SK-N-SH treated with all-trans-retinoic acid at 6 μM for 48 hours (cell line): Measurements from ENCODE around the gene AKT3.
A peak's percentile ranks its signal among the peaks of the same experiment; 100 is the strongest.

Experiments
- ATAC-seq: fragments of 200-7000 bp; cut with Tn5 transposase; 3 replicates; pipeline ENCODE4 v1.9.1; 2020; ENCODE audit warnings: mild to moderate bottlenecking, moderate library complexity
- BACH2 ChIP-seq: fragments of 250-450 bp; sonication (Bioruptor Pico); IDR thresholded peaks from 2 replicates; pipeline ENCODE4 v1.9.0; 2021; ENCODE audit warnings: mild to moderate bottlenecking, borderline replicate concordance
- CSDC2 ChIP-seq: fragments of 250-450 bp; sonication (Bioruptor Pico); IDR thresholded peaks from 2 replicates; pipeline ENCODE4 v1.5.0; 2020; ENCODE audit warnings: mild to moderate bottlenecking, moderate library complexity
- GLIS3 ChIP-seq: fragments of 250-450 bp; sonication (Bioruptor Pico); IDR thresholded peaks from 2 replicates; pipeline ENCODE4 v1.5.0; 2020; ENCODE audit warnings: mild to moderate bottlenecking, moderate library complexity
- ISL1 ChIP-seq: fragments of 250-450 bp; sonication (Bioruptor Pico); IDR thresholded peaks from 2 replicates; pipeline ENCODE4 v2.1.2; 2022; ENCODE audit warnings: mild to moderate bottlenecking, moderate library complexity
- PPARA ChIP-seq: fragments of 250-450 bp; sonication (Bioruptor Pico); IDR thresholded peaks from 2 replicates; pipeline ENCODE4 v1.5.0; 2020; ENCODE audit warnings: mild to moderate bottlenecking, borderline replicate concordance
- RARB ChIP-seq: fragments of 250-450 bp; sonication (Bioruptor Pico); IDR thresholded peaks from 2 replicates; pipeline ENCODE4 v1.8.0; 2021; ENCODE audit warnings: mild to moderate bottlenecking, moderate library complexity
- SNAI2 ChIP-seq: fragments of 250-450 bp; sonication (Bioruptor Pico); IDR thresholded peaks from 2 replicates; pipeline ENCODE4 v1.5.0; 2020; ENCODE audit warnings: mild to moderate bottlenecking, moderate library complexity
- TCF4 ChIP-seq: fragments of 250-450 bp; sonication (Bioruptor Pico); IDR thresholded peaks from 2 replicates; pipeline ENCODE4 v1.8.0; 2021; ENCODE audit warnings: mild to moderate bottlenecking, moderate library complexity, borderline replicate concordance
- TOX ChIP-seq: fragments of 250-450 bp; sonication (Bioruptor Pico); IDR thresholded peaks from 2 replicates; pipeline ENCODE4 v1.8.0; 2021; ENCODE audit warnings: mild to moderate bottlenecking, moderate library complexity, borderline replicate concordance
- ZC3H10 ChIP-seq: fragments of 250-450 bp; sonication (Bioruptor Pico); IDR thresholded peaks from 2 replicates; pipeline ENCODE4 v1.5.1; 2021; ENCODE audit warnings: mild to moderate bottlenecking, moderate library complexity
- ZFP3 ChIP-seq: fragments of 250-450 bp; sonication (Bioruptor Pico); IDR thresholded peaks from 2 replicates; pipeline ENCODE4 v1.5.0; 2020; ENCODE audit warnings: mild to moderate bottlenecking, moderate library complexity
- ZFP30 ChIP-seq: fragments of 450-650 bp; formaldehyde crosslinking; IDR thresholded peaks from 2 replicates; pipeline ENCODE4 v1.5.0; 2022; ENCODE audit warnings: mild to moderate bottlenecking, moderate library complexity
- ZNF565 ChIP-seq: fragments of 450-650 bp; formaldehyde crosslinking; conservative IDR thresholded peaks from 2 replicates; pipeline ENCODE4 v1.5.0; 2020; ENCODE audit warnings: low read depth, mild to moderate bottlenecking, moderate library complexity
- ZNF70 ChIP-seq: fragments of 450-650 bp; formaldehyde crosslinking; IDR thresholded peaks from 2 replicates; pipeline ENCODE4 v1.5.0; 2020; ENCODE audit warnings: mild to moderate bottlenecking, moderate library complexity
- TF ChIP-seq, protein P1 (sequence below): fragments of 250-450 bp; sonication (Bioruptor Pico); IDR thresholded peaks from 2 replicates; pipeline ENCODE4 v1.8.0; 2020; ENCODE audit warnings: mild to moderate bottlenecking, moderate library complexity, borderline replicate concordance
- TF ChIP-seq, protein P2 (sequence below): fragments of 250-450 bp; sonication (Bioruptor Pico); IDR thresholded peaks from 2 replicates; pipeline ENCODE4 v1.5.0; 2020; ENCODE audit warnings: mild to moderate bottlenecking, moderate library complexity
- TF ChIP-seq, protein P3 (sequence below): fragments of 250-450 bp; sonication (Bioruptor Pico); IDR thresholded peaks from 2 replicates; pipeline ENCODE4 v1.5.1; 2021; ENCODE audit warnings: mild to moderate bottlenecking, moderate library complexity

AKT3 gene

DNA sequence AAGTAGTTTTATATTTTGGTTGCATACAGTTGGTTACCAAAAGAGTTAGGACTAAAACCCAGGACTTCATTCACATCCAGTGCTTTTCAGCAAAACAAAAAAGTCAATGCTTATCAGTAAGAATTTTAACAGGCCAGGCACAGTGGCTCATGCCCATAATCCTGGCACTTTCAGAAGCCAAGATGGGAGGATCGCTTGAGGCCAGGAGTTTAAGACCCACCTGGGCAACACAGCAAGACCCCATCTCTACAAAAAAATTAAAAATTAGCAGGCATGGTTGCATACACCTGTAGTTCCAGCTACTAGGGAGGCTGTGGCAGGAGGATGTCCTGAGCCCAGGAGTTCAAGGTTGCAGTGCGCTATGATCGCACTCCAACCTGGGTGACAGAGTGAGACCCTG, 47.3 kb downstream of the AKT3 start (continued):
- TF ChIP-seq PPARA (CRISPR knock-in tag) = no peak
- no peak for TF ChIP-seq TCF4 (CRISPR knock-in tag)

DNA sequence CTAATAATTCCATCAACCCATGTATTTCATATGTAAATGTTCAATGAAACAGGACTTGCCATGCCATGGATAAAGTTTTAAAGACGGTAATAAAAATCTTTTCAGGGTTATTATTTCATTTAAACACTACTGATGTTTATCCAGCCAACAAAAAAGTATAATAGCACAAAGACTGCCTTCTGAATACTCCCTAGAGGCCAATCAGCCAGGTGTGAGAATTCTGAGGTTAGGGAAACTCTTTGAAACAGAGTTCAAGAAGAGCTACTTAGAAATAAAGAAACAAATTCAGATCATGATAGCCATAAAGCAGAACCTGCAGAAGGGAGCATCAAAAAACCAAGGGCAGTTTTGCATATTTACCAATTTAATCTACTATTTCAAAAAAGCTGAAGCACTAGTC, 48.7 kb downstream of the AKT3 start:
- TF ChIP-seq, protein P1, sequence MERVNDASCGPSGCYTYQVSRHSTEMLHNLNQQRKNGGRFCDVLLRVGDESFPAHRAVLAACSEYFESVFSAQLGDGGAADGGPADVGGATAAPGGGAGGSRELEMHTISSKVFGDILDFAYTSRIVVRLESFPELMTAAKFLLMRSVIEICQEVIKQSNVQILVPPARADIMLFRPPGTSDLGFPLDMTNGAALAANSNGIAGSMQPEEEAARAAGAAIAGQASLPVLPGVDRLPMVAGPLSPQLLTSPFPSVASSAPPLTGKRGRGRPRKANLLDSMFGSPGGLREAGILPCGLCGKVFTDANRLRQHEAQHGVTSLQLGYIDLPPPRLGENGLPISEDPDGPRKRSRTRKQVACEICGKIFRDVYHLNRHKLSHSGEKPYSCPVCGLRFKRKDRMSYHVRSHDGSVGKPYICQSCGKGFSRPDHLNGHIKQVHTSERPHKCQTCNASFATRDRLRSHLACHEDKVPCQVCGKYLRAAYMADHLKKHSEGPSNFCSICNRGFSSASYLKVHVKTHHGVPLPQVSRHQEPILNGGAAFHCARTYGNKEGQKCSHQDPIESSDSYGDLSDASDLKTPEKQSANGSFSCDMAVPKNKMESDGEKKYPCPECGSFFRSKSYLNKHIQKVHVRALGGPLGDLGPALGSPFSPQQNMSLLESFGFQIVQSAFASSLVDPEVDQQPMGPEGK (CRISPR knock-in tag) = no peak
- TF ChIP-seq, protein P2, sequence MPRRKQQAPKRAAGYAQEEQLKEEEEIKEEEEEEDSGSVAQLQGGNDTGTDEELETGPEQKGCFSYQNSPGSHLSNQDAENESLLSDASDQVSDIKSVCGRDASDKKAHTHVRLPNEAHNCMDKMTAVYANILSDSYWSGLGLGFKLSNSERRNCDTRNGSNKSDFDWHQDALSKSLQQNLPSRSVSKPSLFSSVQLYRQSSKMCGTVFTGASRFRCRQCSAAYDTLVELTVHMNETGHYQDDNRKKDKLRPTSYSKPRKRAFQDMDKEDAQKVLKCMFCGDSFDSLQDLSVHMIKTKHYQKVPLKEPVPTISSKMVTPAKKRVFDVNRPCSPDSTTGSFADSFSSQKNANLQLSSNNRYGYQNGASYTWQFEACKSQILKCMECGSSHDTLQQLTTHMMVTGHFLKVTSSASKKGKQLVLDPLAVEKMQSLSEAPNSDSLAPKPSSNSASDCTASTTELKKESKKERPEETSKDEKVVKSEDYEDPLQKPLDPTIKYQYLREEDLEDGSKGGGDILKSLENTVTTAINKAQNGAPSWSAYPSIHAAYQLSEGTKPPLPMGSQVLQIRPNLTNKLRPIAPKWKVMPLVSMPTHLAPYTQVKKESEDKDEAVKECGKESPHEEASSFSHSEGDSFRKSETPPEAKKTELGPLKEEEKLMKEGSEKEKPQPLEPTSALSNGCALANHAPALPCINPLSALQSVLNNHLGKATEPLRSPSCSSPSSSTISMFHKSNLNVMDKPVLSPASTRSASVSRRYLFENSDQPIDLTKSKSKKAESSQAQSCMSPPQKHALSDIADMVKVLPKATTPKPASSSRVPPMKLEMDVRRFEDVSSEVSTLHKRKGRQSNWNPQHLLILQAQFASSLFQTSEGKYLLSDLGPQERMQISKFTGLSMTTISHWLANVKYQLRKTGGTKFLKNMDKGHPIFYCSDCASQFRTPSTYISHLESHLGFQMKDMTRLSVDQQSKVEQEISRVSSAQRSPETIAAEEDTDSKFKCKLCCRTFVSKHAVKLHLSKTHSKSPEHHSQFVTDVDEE = no peak
- no peak for TF ChIP-seq TOX (CRISPR knock-in tag)
- no peak for TF ChIP-seq PPARA (CRISPR knock-in tag)
- no peak for TF ChIP-seq ZNF565 (CRISPR knock-in tag)
- TF ChIP-seq ZC3H10 (CRISPR knock-in tag) = no peak
- ATAC-seq = no peak

DNA sequence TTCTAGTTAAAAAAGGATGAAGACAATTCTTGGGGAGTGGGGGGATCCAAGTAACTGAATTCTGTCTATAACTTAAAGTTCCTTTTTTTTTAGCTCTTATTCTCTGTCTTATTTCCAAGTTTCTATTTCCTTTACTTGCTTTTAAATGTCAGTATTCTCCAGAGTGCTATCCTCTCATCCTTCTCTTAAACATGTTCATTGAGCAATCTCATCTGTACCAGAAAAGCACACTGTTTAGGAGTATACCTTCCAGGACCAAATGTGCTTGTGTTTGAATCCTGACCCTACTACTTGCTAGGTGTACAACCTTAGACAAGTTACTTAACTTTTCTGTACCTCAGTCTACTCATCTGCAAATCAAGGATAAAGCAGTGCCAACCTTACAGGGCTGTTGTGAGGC, 50.1 kb downstream of the AKT3 start:
- no peak for ATAC-seq

DNA sequence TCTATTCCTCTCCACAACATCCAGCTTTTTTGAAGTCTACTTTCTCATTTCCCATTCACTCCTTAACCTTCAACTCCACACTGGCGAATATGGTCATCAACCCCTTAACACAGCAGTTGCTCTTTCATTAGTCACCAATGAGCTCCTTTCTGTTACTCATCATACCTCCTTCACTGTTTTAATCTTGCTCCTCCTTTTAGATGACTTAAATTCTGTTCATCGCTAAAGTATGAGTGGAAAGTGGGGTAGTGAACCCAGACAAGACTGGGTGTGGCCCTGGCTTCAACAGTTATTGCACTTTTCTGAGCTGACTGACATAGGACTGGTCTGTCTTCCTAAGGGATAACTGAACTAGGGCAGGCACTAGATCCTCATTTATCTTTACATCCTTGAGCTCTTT, 51.3 kb downstream of the AKT3 start:
- TF ChIP-seq BACH2 = no peak
- TF ChIP-seq CSDC2 (CRISPR knock-in tag) = no peak
- peak; percentile 69 for ATAC-seq

More for the DNA sequence above, 50.1 kb downstream of the AKT3 start:
- TF ChIP-seq, protein P2 = no peak
- TF ChIP-seq ZC3H10 (CRISPR knock-in tag) (no peak), RARB (CRISPR knock-in tag) (no peak), ZFP3 (CRISPR knock-in tag) (no peak), ZFP30 (CRISPR knock-in tag) (no peak), ISL1 (no peak), GLIS3 (CRISPR knock-in tag) (no peak), TCF4 (CRISPR knock-in tag) (no peak), ZNF70 (no peak), SNAI2 (CRISPR knock-in tag) (no peak)
- TF ChIP-seq, protein P1 (CRISPR knock-in tag) = no peak
- TF ChIP-seq, protein P3, sequence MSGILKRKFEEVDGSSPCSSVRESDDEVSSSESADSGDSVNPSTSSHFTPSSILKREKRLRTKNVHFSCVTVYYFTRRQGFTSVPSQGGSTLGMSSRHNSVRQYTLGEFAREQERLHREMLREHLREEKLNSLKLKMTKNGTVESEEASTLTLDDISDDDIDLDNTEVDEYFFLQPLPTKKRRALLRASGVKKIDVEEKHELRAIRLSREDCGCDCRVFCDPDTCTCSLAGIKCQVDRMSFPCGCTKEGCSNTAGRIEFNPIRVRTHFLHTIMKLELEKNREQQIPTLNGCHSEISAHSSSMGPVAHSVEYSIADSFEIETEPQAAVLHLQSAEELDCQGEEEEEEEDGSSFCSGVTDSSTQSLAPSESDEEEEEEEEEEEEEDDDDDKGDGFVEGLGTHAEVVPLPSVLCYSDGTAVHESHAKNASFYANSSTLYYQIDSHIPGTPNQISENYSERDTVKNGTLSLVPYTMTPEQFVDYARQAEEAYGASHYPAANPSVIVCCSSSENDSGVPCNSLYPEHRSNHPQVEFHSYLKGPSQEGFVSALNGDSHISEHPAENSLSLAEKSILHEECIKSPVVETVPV (CRISPR knock-in tag) = no peak
